Measurements from ENCODE around the gene CARMIL3.

DNA sequence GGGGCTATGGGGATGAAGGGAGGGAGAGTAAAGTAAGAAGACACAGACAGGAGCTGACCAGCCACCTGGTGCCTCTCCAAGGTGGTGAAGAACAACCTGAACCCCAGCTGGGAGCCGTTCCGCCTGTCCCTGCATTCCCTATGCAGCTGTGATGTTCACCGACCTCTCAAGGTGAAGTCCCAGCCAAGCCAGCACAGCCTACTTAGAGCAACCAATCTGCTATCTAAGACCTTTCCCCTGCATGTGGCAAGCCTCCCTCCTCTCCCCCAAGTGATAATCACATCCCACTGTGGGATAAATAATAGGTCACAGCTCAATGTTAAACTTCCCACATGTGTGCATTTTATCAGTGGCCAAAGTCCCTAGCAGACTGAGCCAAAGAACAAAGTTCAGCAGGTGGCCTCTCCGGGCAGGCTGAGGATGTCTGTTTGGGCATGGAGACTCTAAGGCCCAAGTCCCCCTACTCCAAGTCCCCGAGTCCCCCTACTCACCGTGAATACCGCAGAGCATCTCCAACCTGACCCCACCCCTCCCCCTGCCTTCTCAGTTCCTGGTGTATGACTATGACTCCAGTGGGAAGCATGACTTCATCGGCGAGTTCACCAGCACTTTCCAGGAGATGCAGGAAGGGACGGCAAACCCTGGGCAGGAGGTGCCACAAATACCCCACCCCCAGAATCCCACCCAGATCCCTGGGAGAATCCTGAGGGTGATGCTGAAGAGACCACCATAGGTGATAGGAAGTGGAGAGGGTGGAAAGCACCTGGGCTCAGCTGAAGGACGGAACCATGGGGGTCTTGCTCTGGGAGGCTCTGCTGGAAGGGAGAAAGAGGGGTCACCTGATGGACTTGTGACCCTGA lies 23.0 kb downstream of the CARMIL3 start:
- TF ChIP-seq, protein P1, sequence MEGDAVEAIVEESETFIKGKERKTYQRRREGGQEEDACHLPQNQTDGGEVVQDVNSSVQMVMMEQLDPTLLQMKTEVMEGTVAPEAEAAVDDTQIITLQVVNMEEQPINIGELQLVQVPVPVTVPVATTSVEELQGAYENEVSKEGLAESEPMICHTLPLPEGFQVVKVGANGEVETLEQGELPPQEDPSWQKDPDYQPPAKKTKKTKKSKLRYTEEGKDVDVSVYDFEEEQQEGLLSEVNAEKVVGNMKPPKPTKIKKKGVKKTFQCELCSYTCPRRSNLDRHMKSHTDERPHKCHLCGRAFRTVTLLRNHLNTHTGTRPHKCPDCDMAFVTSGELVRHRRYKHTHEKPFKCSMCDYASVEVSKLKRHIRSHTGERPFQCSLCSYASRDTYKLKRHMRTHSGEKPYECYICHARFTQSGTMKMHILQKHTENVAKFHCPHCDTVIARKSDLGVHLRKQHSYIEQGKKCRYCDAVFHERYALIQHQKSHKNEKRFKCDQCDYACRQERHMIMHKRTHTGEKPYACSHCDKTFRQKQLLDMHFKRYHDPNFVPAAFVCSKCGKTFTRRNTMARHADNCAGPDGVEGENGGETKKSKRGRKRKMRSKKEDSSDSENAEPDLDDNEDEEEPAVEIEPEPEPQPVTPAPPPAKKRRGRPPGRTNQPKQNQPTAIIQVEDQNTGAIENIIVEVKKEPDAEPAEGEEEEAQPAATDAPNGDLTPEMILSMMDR (conservative IDR thresholded peaks at IDR 0.05) = no peak
- TF ChIP-seq ZFX (IDR thresholded peaks at IDR 0.05) = no peak

Measured in C4-2B (cell line).